Activated CD4-positive, CD25-positive, alpha-beta regulatory T cell (primary cell): ENCODE measurements around the gene SPATA18.
"Not testable (repeated sequence)": the region's sequence is repeated elsewhere in the genome, so short reads cannot be mapped to it uniquely, and the experiment has no call there.

Experiments
- DNase-seq, 4 experiments: peaks; one replicate each; lab custom pipeline; 2025; lab: John Stamatoyannopoulos, UW

The SPATA18 gene

DNA sequence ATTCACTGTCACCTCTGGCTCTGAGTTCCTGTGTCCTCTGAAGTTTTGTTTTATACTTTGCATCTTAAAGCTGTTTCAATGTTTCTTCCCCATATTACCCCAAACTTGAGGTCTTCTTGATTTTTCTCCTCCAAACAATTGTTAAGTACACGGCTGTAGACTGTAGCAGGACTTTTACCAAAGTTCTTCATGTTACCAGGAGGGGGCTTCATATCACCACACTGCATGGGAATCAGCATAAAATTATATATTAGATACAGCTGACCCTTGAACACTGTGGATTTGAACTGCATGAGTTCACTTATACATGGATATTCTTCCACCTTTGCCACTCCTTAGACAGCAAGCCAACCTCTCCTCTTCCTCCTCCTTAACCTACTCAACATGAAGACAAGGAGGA lies 56.6 kb downstream of the SPATA18 start:
- no peak for DNase-seq

DNA sequence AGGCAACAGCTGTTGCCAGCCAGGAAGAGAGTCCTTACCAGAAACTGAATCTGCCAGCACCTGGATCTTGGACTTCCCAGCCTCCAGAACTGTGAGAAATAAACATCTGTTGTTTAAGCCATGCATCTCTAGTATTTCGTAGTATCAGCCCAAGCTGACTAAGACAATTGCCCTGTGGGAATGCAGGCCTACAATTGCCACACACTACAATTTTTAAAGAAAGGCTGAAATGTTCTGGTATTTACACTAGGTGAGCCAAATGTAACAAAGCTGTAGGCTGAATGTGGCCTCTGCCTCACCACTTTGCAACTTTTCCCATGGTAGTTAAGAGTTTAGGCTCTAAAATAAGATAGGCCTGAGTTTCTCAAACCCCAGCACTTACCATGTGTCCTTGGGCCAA lies 59.1 kb downstream of the SPATA18 start:
- DNase-seq: no peak

DNA sequence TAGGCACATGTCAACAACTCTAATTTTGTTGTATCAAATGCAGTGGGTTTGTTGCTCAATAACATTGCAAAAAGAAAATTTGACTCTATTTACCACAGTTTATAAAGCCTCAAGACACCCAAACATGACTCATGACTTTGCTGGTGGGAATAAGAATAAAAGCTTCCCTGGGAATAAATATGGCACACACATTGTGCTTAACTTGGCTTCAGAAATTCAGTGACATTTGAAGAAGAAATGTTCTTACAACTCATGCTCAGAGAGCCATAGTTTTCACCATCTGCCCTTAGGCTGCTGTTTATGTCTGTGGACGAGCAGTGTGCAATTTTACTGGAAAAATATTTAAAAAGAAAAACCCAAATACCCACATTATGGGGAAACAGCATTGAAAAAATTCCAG lies 60.9 kb downstream of the SPATA18 start:
- DNase-seq: no peak

- no peak for DNase-seq
Measured at GRCh38 chr4:52112411-52112810, 61.3 kb downstream of the SPATA18 start.

DNA sequence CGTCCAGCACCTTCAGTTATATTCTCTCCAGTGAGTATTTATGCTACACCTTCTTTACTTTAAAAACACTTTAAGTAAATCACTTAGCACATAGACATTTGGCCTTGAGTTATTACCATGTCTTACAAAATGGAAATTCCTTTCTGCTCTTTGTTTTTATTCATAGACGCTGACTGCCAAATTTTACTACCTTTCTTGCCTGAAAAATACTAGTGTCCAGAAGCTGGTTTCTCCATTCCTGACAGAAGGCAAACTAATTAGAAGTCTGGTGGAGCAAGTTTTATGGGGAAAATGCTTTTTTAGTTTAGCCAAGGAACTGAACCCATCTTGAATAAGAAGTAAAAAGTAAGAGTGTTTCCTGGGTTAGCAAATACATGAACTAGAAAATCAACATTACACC lies 65.5 kb downstream of the SPATA18 start:
- DNase-seq: no peak

DNA sequence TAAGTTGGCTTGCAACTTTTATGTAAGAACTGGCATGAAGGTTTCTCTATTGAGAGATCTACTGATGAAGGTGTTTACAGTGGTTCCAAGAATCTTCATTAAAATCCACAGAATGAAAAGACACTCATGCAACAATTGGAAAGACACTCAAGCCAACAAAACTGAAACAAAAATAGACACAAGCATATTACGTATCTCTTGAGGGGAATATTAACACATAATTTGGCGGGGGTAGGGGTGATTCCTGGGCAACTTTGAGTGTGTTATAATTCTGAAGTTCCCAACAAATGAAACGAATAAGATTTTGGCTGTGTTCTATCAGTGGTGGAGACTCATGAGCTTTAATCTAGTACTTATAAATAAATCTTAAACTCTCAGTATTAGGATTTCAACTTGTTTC lies 75.1 kb downstream of the SPATA18 start:
- no peak for DNase-seq

DNA sequence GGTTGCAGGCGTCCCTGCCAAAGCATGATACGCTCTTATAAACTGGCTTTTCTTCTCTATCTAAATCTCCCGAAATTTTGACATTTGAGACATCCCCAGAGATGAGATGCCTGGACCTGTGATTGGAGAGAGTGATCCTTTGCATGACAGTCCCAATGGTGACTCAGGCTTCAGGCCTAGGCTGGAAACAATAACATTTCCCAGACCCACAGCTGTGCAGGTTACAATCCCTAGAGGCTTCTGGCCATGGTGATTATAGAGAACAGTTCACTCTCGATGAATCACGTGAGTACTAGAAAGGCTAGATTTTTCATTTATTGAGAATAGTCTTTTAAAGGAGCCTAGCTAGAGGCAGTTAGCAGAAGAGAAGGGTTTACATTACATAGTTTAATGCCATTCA lies 75.9 kb downstream of the SPATA18 start:
- no peak for DNase-seq

- DNase-seq: no peak
Measured at GRCh38 chr4:52135171-52135570, 84.1 kb downstream of the SPATA18 start.

GRCh38 chr4:52137152-52137551 lies 86.0 kb downstream of the SPATA18 start:
- DNase-seq: not testable (repeated sequence)

DNA sequence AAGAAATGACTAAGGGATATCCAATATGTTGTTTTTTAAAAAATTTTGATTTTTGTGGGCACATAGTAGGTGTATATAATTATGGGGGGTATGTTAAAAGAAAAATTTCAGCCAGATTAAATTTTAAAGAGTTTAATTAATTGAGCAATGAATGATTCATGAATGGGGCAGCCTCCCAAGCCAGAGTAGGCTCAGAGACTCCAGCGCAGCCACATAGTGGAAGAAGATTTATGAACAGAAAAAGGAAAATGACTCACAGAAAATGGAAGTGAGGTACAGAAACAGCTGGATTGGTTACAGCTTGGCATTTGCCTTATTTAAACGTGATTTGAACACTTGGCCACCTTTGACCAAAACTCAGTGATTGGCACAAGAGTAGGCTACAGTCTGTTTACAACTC lies 91.7 kb downstream of the SPATA18 start:
- no peak for DNase-seq

GRCh38 chr4:52143815-52144214 lies 92.7 kb downstream of the SPATA18 start:
- DNase-seq: no peak

- no peak for DNase-seq
Measured at GRCh38 chr4:52144372-52144771, 93.3 kb downstream of the SPATA18 start.
